ENCODE measurements around the gene RAMP1.

RAMP1 gene

GRCh38 chr2:237910576-237911362, 51.3 kb downstream of the RAMP1 start:
- H3K4me3 Mint-ChIP-seq: no peak overlapping the region
- ATAC-seq (replicated peaks; ENCODE audit: extremely low read depth, poor library complexity, severe bottlenecking): no peak
- H3K27ac Mint-ChIP-seq (ENCODE audit: low read depth): no peak overlapping the region
- peaks cover 2% of the 10 kb centered on the region for H3K36me3 Mint-ChIP-seq (ENCODE audit: insufficient read depth)
- peaks cover 6% of the 10 kb centered on the region for H3K9me3 Mint-ChIP-seq
- DNase-seq (ENCODE audit: low spot score in 2 of 2): no peak
- no peaks in the 10 kb centered on the region for H3K27me3 Mint-ChIP-seq
- no peaks in the 10 kb centered on the region for H3K4me1 Mint-ChIP-seq

DNA sequence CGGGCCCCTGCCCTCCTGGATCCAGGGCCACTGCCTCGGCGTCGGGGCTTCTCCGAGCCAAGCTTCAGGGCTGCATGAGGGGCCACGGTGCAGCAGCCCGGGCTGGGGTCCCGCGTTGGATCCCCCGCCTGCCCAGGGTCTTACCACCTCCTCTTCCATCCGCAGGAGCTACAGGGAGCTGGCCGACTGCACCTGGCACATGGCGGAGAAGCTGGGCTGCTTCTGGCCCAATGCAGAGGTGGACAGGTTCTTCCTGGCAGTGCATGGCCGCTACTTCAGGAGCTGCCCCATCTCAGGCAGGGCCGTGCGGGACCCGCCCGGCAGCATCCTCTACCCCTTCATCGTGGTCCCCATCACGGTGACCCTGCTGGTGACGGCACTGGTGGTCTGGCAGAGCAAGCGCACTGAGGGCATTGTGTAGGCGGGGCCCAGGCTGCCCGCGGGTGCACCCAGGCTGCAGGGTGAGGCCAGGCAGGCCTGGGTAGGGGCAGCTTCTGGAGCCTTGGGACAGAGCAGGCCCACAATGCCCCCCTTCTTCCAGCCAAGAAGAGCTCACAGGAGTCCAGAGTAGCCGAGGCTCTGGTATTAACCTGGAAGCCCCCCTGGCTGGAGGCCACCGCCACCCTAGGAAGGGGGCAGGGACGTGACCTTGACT, 52.1 kb downstream of the RAMP1 start:
- H3K9me3 Mint-ChIP-seq: peaks cover 6% of the 10 kb centered on the region
- peaks cover 5% of the 10 kb centered on the region for H3K27me3 Mint-ChIP-seq
- DNase-seq (ENCODE audit: low spot score in 2 of 2): no peak
- ATAC-seq (replicated peaks; ENCODE audit: extremely low read depth, poor library complexity, severe bottlenecking): no peak
- H3K27ac Mint-ChIP-seq (ENCODE audit: low read depth): no peak overlapping the region
- no peak overlapping the region for H3K4me3 Mint-ChIP-seq
- H3K36me3 Mint-ChIP-seq (ENCODE audit: insufficient read depth): peaks cover 2% of the 10 kb centered on the region
- H3K4me1 Mint-ChIP-seq: no peaks in the 10 kb centered on the region

- no peak overlapping the region for H3K4me3 Mint-ChIP-seq
- H3K27me3 Mint-ChIP-seq: peaks cover 6% of the 10 kb centered on the region
- no peak for ATAC-seq (replicated peaks; ENCODE audit: extremely low read depth, poor library complexity, severe bottlenecking)
- H3K9me3 Mint-ChIP-seq: peaks cover under 1% of the 10 kb centered on the region
- DNase-seq (ENCODE audit: low spot score in 2 of 2): no peak
- no peaks in the 10 kb centered on the region for H3K4me1 Mint-ChIP-seq
- H3K27ac Mint-ChIP-seq (ENCODE audit: low read depth): no peak overlapping the region
- peaks cover 2% of the 10 kb centered on the region for H3K36me3 Mint-ChIP-seq (ENCODE audit: insufficient read depth)
Observed at GRCh38 chr2:237912271-237913192, 53.1 kb downstream of the RAMP1 start.

- no peaks in the 10 kb centered on the region for H3K9me3 Mint-ChIP-seq
- no peaks in the 10 kb centered on the region for H3K4me1 Mint-ChIP-seq
- H3K27ac Mint-ChIP-seq (ENCODE audit: low read depth): no peak overlapping the region
- peaks cover 6% of the 10 kb centered on the region for H3K27me3 Mint-ChIP-seq
- H3K36me3 Mint-ChIP-seq (ENCODE audit: insufficient read depth): peaks cover 2% of the 10 kb centered on the region
- no peak for DNase-seq (ENCODE audit: low spot score in 2 of 2)
- ATAC-seq (replicated peaks; ENCODE audit: extremely low read depth, poor library complexity, severe bottlenecking): no peak
- H3K4me3 Mint-ChIP-seq: no peak overlapping the region
Observed at GRCh38 chr2:237913193-237913917, 53.9 kb downstream of the RAMP1 start.

DNA sequence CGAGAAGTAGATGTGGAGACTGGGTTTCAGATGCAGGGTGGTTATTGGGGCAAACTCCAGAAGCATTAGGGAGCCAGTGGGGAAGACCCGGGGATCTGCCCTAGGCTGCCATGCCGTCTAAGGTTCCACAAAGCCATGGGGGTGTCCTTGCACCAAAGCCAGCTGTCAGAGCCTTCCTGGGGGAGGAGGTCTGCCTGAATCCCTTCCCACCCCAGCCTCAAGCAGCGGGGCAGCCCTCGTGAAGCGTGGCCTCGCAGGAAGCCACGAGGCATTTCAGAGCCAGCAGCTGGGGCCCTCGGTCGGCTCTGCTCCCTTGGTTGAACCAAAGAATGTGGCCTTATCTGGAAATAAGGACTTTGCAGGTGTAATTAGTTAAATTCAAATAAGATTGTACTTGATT, 56.2 kb downstream of the RAMP1 start:
- Mint-ChIP-seq H3K9me3 (no peaks in the 10 kb centered on the region), H3K36me3 (ENCODE audit: insufficient read depth) (peaks cover 2% of the 10 kb centered on the region), H3K4me3 (no peak overlapping the region), H3K27ac (ENCODE audit: low read depth) (no peak overlapping the region), H3K4me1 (no peaks in the 10 kb centered on the region), H3K27me3 (peaks cover 6% of the 10 kb centered on the region)
- ATAC-seq (replicated peaks; ENCODE audit: extremely low read depth, poor library complexity, severe bottlenecking): no peak
- DNase-seq (ENCODE audit: low spot score in 2 of 2): no peak

DNA sequence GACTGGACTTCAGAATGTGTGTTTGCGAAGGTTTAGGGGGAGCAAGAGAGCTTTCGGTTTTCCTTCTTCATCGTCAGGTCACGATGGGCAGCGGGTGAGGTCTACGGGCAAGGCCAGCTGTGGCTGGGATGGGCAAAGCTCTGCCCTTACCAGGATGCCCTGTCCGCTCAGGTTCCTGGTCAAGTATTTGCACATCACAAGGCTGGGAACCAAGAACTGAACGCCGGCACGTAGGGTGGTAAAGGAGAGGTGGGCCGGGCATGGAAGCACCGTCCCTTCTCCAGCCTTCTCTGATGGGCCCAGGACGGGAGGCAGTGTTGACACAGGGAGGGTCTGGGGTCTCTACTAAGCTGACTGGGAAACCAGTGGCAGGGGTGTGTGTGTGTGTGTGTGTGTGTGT, 56.9 kb downstream of the RAMP1 start:
- H3K9me3 Mint-ChIP-seq: no peaks in the 10 kb centered on the region
- no peak for ATAC-seq (replicated peaks; ENCODE audit: extremely low read depth, poor library complexity, severe bottlenecking)
- H3K4me1 Mint-ChIP-seq: no peaks in the 10 kb centered on the region
- no peak for DNase-seq (ENCODE audit: low spot score in 2 of 2)
- H3K27ac Mint-ChIP-seq (ENCODE audit: low read depth): no peak overlapping the region
- peaks cover 6% of the 10 kb centered on the region for H3K27me3 Mint-ChIP-seq
- H3K36me3 Mint-ChIP-seq (ENCODE audit: insufficient read depth): peaks cover 2% of the 10 kb centered on the region
- H3K4me3 Mint-ChIP-seq: no peak overlapping the region

DNA sequence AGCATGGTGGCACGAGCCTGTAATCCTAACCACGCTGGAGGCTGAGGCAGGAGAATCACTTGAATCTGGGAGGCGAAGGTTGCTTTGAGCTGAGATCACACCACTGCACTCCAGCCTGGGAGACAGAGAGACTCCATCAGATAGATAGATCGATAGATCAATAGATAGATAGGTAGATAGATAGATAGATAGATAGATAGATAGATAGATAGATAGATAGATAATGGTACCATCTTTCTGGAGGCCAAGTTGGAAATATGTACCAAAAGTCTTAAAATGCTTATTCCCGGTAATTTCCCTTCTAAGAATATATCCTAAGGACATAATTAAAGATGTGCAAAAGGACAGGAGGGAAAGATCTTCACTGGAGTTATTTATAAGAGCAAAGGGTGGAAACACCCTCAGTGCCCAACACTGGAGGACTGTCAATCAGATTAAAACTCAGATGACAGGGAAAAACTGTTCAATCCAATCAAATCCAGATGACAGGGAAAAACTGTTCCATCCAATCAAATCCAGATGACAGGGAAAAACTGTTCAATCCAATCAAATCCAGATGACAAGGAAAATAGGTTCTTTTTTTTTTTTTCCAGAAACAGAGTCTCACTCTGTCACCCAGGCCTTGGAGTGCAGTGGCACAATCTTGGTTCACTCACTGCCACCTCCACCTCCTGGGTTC, 58.4 kb downstream of the RAMP1 start:
- H3K36me3 Mint-ChIP-seq (ENCODE audit: insufficient read depth): peaks cover 2% of the 10 kb centered on the region
- no peak for ATAC-seq (replicated peaks; ENCODE audit: extremely low read depth, poor library complexity, severe bottlenecking)
- no peak overlapping the region for H3K4me3 Mint-ChIP-seq
- no peak for DNase-seq (ENCODE audit: low spot score in 2 of 2)
- H3K27me3 Mint-ChIP-seq: peaks cover 6% of the 10 kb centered on the region
- no peaks in the 10 kb centered on the region for H3K4me1 Mint-ChIP-seq
- no peaks in the 10 kb centered on the region for H3K9me3 Mint-ChIP-seq
- no peak overlapping the region for H3K27ac Mint-ChIP-seq (ENCODE audit: low read depth)

- no peak for ATAC-seq (replicated peaks; ENCODE audit: extremely low read depth, poor library complexity, severe bottlenecking)
- Mint-ChIP-seq H3K9me3 (no peaks in the 10 kb centered on the region), H3K27ac (ENCODE audit: low read depth) (no peak overlapping the region), H3K4me1 (peaks cover 8% of the 10 kb centered on the region), H3K36me3 (ENCODE audit: insufficient read depth) (peaks cover 1% of the 10 kb centered on the region), H3K27me3 (peaks cover 6% of the 10 kb centered on the region), H3K4me3 (no peak overlapping the region)
- no peak for DNase-seq (ENCODE audit: low spot score in 2 of 2)
Observed at GRCh38 chr2:237919593-237919992, 60.2 kb downstream of the RAMP1 start.

GRCh38 chr2:237920673-237921072, 61.2 kb downstream of the RAMP1 start:
- Mint-ChIP-seq H3K27ac (ENCODE audit: low read depth) (no peak overlapping the region), H3K36me3 (ENCODE audit: insufficient read depth) (peaks cover 1% of the 10 kb centered on the region), H3K4me3 (no peak overlapping the region), H3K27me3 (peaks cover 6% of the 10 kb centered on the region), H3K9me3 (no peaks in the 10 kb centered on the region), H3K4me1 (peaks cover 11% of the 10 kb centered on the region)
- no peak for ATAC-seq (replicated peaks; ENCODE audit: extremely low read depth, poor library complexity, severe bottlenecking)
- no peak for DNase-seq (ENCODE audit: low spot score in 2 of 2)

- Mint-ChIP-seq H3K9me3 (no peaks in the 10 kb centered on the region), H3K36me3 (ENCODE audit: insufficient read depth) (peaks cover 4% of the 10 kb centered on the region), H3K27me3 (no peaks in the 10 kb centered on the region), H3K4me3 (no peak overlapping the region), H3K27ac (ENCODE audit: low read depth) (no peak overlapping the region), H3K4me1 (peaks cover 14% of the 10 kb centered on the region)
- DNase-seq (ENCODE audit: low spot score in 2 of 2) (no peak), ATAC-seq (replicated peaks; ENCODE audit: extremely low read depth, poor library complexity, severe bottlenecking) (no peak)
Observed at GRCh38 chr2:237921967-237922492, 62.6 kb downstream of the RAMP1 start.

- H3K9me3 Mint-ChIP-seq: no peaks in the 10 kb centered on the region
- H3K27me3 Mint-ChIP-seq: no peaks in the 10 kb centered on the region
- H3K36me3 Mint-ChIP-seq (ENCODE audit: insufficient read depth): peaks cover 4% of the 10 kb centered on the region
- no peak overlapping the region for H3K27ac Mint-ChIP-seq (ENCODE audit: low read depth)
- H3K4me3 Mint-ChIP-seq: peak overlapping the region; percentile 23
- no peak for ATAC-seq (replicated peaks; ENCODE audit: extremely low read depth, poor library complexity, severe bottlenecking)
- H3K4me1 Mint-ChIP-seq: peaks cover 14% of the 10 kb centered on the region
- DNase-seq (ENCODE audit: low spot score in 2 of 2): no peak
Observed at GRCh38 chr2:237922641-237923361, 63.4 kb downstream of the RAMP1 start.
